Mesothelial cell of epicardium (in vitro differentiated cells): Measurements from ENCODE around the gene S100PBP. TPM values are rescaled to one million over a fixed set of nuclear protein-coding genes. Genes with fewer than 3 reads are reported as not detected.

ENCODE experiments used
- DNase-seq, 2 experiments: peaks; one replicate each; pipeline ENCODE4 v3.0.0; 2021; ENCODE audit warnings: low spot score in 2 of 2; ENCODE audit not compliant: unreplicated experiment in 2 of 2
- H3K27ac Mint-ChIP-seq: 2 replicates; pipeline ENCODE4 v1.8.0; 2021; ENCODE audit warnings: mixed read lengths
- H3K27me3 Mint-ChIP-seq: 2 replicates; pipeline ENCODE4 v1.8.0; 2021; ENCODE audit warnings: low read depth, mixed read lengths
- H3K36me3 Mint-ChIP-seq: 2 replicates; pipeline ENCODE4 v1.8.0; 2021; ENCODE audit warnings: mixed read lengths
- H3K4me1 Mint-ChIP-seq: 2 replicates; pipeline ENCODE4 v1.8.0; 2021; ENCODE audit warnings: mixed read lengths
- H3K4me3 Mint-ChIP-seq: 2 replicates; pipeline ENCODE4 v1.8.0; 2021; ENCODE audit warnings: mild to moderate bottlenecking, moderate library complexity, mixed read lengths
- H3K9me3 Mint-ChIP-seq: 2 replicates; pipeline ENCODE4 v1.8.0; 2021; ENCODE audit warnings: mixed read lengths
- CTCF ChIP-seq: fragments of 200-600 bp; sonication (generic); IDR thresholded peaks from one replicate; pipeline ENCODE4 v1.5.0; 2021; ENCODE audit warnings: antibody characterized with exemption; ENCODE audit not compliant: unreplicated experiment
- total RNA-seq: library from RNA; stranded (reverse); gene quantifications from 3 replicates; pipeline ENCODE4 v1.2.1, GENCODE V29; 2021

The S100PBP gene
- total RNA-seq, 1 donor from 2014 or later: 66.8 TPM

DNA sequence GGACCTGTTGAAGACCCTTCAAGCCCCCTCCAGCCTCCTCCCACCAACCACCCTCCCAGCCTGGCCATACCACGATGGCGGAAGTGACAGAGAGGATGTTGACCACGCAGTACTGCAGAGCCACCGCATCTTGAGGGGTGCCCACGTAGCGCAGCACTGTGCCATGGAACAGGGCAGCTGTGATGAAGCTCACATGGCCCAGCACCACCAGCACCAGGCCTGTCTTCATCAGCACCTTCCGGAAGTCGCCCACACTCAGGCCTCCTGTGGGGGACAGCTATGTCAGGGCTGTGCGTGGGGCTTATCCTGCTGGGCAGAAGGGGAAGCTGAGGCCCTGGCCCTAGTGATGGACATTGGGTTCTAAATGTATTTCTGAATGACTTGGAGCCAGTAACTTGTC lies 80.6 kb downstream of the S100PBP start:
- Mint-ChIP-seq H3K9me3 (no peaks in the 10 kb centered on the region), H3K4me3 (no peak overlapping the region), H3K27ac (no peak overlapping the region), H3K4me1 (peaks cover 20% of the 10 kb centered on the region), H3K27me3 (no peaks in the 10 kb centered on the region), H3K36me3 (no peaks in the 10 kb centered on the region)
- no peak for TF ChIP-seq CTCF
- DNase-seq: no peak

GRCh38 chr1:32898958-32899357 lies 81.5 kb downstream of the S100PBP start:
- Mint-ChIP-seq H3K36me3 (no peaks in the 10 kb centered on the region), H3K4me3 (no peak overlapping the region), H3K27ac (no peak overlapping the region), H3K27me3 (no peaks in the 10 kb centered on the region), H3K4me1 (peaks cover 16% of the 10 kb centered on the region), H3K9me3 (no peaks in the 10 kb centered on the region)
- no peak for DNase-seq
- TF ChIP-seq CTCF: no peak

- Mint-ChIP-seq H3K4me1 (peaks cover 14% of the 10 kb centered on the region), H3K36me3 (no peaks in the 10 kb centered on the region), H3K9me3 (no peaks in the 10 kb centered on the region), H3K27ac (no peak overlapping the region), H3K27me3 (no peaks in the 10 kb centered on the region), H3K4me3 (peak overlapping the region; percentile 72)
- no peak for TF ChIP-seq CTCF
- no peak for DNase-seq
Measured at GRCh38 chr1:32899586-32900296, 82.3 kb downstream of the S100PBP start.

- TF ChIP-seq CTCF: no peak
- no peak for DNase-seq
- H3K36me3 Mint-ChIP-seq: no peaks in the 10 kb centered on the region
- H3K4me1 Mint-ChIP-seq: peaks cover 14% of the 10 kb centered on the region
- no peaks in the 10 kb centered on the region for H3K9me3 Mint-ChIP-seq
- peak overlapping the region; percentile 9 for H3K27ac Mint-ChIP-seq
- H3K4me3 Mint-ChIP-seq: peak overlapping the region; percentile 72
- no peaks in the 10 kb centered on the region for H3K27me3 Mint-ChIP-seq
Measured at GRCh38 chr1:32900371-32900955, 83.0 kb downstream of the S100PBP start.

DNA sequence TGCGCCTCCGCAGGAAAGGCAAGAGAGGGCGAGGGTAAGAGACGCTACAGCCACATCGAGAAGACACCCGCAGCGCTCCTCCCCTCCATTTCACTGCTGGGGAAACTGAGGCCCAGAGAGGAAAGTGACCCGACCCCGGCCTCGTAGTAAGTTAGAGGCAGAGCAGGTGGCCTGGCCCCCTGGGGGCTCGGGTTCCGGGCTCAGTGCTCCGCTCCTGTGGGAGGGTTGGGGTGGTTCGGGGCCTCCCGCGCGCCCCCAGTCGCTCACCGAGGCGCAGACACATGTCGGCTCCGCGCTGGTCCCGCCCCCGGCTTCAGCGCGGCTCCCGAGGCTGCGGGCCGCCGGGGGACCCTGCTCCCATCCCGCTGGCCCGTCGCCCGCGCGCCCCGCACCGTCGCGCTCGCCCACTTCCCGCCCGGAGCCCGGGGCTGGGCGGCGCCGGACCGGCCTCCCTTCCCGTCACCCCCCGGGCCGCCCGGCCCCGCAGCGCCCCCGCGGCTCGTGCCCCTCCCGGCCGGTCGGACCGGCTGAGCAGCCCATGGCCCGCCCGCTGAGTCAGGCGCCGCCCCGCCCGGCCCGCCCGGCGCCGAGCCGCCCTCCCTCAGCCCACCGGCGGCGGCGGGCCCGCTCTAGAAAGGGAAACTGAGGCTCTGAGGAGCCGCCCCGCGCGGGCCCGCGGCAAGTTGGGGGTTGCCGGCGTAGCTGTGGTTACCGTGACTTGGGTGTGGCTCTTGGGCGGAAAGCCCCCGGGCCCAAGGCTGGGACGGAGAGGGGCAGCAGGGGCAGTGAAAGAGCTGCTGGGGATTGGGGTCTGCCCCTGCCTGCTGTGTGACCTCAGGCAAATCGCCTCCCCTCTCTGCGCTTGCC lies 83.7 kb downstream of the S100PBP start, which contains the start of gene TMEM54:
TMEM54 (minus strand) TSS at position 434 of the 867 bp plus-strand sequence; CDS start at position 283, 151 bp downstream.
- Mint-ChIP-seq H3K4me1 (peaks cover 14% of the 10 kb centered on the region), H3K27ac (peak within 1 kb of the TSS; percentile 39), H3K27me3 (no peaks in the 10 kb centered on the region), H3K4me3 (peak within 1 kb of the TSS; percentile 78), H3K36me3 (no peaks in the 10 kb centered on the region), H3K9me3 (no peaks in the 10 kb centered on the region)
- peak; percentile 41 to 63 for DNase-seq
- no peak for TF ChIP-seq CTCF
